ENCODE results near the gene CCDC91.

DNA sequence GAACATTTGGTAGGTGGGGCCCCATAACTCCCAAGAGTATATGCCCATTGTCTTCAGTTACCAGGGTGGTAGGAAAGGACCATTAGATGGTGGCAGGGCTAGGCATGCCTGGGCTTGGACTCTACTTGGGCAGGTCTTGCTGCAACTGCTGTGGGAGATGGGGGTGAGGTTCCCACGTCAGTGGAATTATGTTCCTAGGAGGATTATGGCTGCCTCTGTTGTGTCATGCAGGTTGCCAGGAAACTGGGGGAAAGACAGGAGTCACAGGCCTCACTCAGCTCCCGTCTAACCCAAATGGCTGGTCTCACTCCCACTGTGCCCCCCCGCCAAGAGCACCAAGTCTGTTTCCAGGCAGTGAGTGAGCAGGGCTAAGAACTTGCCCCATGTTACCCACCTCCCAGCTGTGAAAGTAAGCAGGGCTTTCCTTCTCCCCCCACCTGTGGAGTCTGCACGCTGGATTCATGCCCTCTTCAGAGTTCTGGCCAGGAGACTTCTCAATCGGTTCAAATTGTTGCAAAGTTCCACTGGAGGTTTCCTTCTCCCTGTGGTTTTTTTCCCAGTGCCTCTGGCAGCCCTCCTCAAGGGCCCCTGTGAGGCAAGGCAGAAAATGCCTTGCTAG is 337.5 kb downstream of the CCDC91 start:
- TF ChIP-seq POLR2A (IDR thresholded peaks at IDR 0.05; ENCODE audit: low read depth, low read length) (no peak), POLR2AphosphoS5 (IDR thresholded peaks at IDR 0.05; ENCODE audit: low read depth, low read length) (no peak)
